ENCODE measurements around the gene WBP1L. TPM values are rescaled to one million over a fixed set of nuclear protein-coding genes. Genes with fewer than 3 reads are reported as not detected.
"Not testable (repeated sequence)": the region's sequence is repeated elsewhere in the genome, so short reads cannot be mapped to it uniquely, and the experiment has no call there.

WBP1L gene
- total RNA-seq, 2 donors from 2014 or later, result 32.3 to 42.7 TPM

DNA sequence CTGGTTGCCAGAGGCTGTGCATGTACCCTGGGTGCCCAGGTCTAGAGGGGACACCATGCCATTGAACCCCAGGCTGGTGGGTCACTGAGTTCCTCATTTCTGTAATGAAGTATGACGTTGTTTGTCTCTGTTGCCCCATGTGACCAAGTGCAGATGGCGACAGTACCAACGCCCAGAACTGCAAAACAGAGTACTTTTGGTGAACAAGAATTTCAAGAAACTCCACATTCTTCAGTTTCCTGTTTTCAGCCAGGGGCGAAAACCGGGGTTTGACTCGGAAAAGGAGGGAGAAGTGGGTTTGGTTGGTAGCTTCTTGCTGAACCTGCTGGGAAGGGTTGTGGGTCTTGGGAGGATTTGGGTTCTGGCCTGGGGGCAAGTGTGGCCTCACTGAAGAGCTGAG is 75.3 kb downstream of the WBP1L start:
- H3K9me3 ChIP-seq, result no peaks in the 10 kb centered on the region
- H3K27me3 ChIP-seq, result no peaks in the 10 kb centered on the region
- H3K4me3 ChIP-seq, result no peak overlapping the region
- DNase-seq, result no peak
- intact Hi-C loops (cut with DNase I), result no loop called here
- H3K4me1 ChIP-seq, result no peaks in the 10 kb centered on the region
- peak overlapping the region; percentile 2 for H3K27ac ChIP-seq
- no peak overlapping the region for H3K9ac ChIP-seq (ENCODE audit: low read depth in 2 of 2, low read length in 2 of 2)
- TF ChIP-seq, protein P1, sequence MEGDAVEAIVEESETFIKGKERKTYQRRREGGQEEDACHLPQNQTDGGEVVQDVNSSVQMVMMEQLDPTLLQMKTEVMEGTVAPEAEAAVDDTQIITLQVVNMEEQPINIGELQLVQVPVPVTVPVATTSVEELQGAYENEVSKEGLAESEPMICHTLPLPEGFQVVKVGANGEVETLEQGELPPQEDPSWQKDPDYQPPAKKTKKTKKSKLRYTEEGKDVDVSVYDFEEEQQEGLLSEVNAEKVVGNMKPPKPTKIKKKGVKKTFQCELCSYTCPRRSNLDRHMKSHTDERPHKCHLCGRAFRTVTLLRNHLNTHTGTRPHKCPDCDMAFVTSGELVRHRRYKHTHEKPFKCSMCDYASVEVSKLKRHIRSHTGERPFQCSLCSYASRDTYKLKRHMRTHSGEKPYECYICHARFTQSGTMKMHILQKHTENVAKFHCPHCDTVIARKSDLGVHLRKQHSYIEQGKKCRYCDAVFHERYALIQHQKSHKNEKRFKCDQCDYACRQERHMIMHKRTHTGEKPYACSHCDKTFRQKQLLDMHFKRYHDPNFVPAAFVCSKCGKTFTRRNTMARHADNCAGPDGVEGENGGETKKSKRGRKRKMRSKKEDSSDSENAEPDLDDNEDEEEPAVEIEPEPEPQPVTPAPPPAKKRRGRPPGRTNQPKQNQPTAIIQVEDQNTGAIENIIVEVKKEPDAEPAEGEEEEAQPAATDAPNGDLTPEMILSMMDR (IDR thresholded peaks at IDR 0.05), result no peak
- H3K36me3 ChIP-seq, result no peaks in the 10 kb centered on the region

DNA sequence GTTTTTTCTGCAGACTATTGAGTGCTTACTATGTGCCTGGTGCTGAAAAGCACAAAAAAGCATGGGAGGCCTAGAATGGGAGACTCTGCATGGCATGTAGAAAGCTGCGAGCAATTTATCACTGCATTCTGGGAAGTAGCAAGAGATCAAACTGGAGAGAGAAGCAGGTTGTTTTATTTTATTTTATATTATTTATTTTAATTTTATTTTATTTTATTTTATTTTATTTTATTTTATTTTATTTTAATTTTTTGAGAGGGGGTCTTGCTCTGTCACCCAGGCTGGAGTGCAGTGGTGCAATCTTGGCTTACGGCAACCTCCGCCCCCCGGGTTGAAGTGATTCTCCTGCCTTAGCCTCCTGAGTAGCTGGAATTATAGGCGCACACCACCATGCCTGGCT is 76.3 kb downstream of the WBP1L start:
- H3K36me3 ChIP-seq; DNase-seq; H3K27ac ChIP-seq; intact Hi-C loops (cut with DNase I); H3K4me3 ChIP-seq; H3K27me3 ChIP-seq; H3K9ac ChIP-seq (ENCODE audit: low read depth in 2 of 2, low read length in 2 of 2); H3K9me3 ChIP-seq; H3K4me1 ChIP-seq: not testable (repeated sequence)

DNA sequence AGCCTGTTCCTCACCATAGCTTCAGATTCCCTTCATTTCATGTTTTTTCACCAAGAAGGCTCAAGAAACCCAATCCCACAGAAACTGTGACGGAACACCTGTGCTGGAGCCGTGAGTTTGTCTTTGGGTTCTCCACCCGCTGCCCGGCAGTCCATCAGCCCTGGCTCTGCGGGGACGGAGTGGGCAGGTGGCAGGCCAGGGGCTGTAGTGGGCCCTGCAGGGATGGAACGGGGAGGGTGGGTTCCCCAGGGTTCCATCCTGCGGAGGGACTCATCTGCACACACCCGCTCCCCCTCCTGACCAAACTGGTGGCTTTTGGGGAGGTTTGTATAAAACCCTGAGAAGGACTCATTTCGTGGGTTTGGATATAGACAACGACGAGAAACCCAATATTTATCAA is 78.5 kb downstream of the WBP1L start:
- H3K27ac ChIP-seq, result no peak overlapping the region
- DNase-seq, result no peak

DNA sequence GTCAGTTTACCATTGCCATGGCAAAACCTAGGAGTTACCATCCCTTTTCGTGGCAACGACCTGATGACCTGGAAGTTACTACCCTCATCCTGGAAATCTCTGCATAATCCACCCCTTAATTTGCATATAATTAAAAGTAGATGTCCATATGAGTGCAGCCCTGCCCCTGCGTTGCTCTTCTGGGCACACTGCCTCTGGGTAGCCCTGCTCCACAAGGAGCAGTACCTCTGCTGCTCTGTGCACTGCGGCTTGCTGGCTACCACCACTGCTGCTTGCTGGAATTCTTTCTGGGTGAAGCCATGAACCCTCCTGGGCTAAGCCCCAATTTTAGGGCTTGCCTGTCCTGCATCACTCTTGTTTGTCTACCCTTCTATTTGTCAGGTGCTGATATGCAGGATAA is 80.9 kb downstream of the WBP1L start:
- Histone ChIP-seq H3K27me3 (no peaks in the 10 kb centered on the region), H3K27ac (no peak overlapping the region), H3K36me3 (no peaks in the 10 kb centered on the region), H3K4me1 (no peaks in the 10 kb centered on the region), H3K9ac (ENCODE audit: low read depth in 2 of 2, low read length in 2 of 2) (no peak overlapping the region), H3K9me3 (no peaks in the 10 kb centered on the region), H3K4me3 (no peak overlapping the region)
- TF ChIP-seq, protein P1 (IDR thresholded peaks at IDR 0.05), result no peak
- intact Hi-C loops (cut with DNase I), result no loop called here
- DNase-seq, result no peak

More for the DNA sequence above, 78.5 kb downstream of the WBP1L start:
- intact Hi-C loops (cut with DNase I), result no loop called here
- no peaks in the 10 kb centered on the region for H3K27me3 ChIP-seq
- no peaks in the 10 kb centered on the region for H3K9me3 ChIP-seq
- TF ChIP-seq, protein P1 (IDR thresholded peaks at IDR 0.05), result no peak
- no peak overlapping the region for H3K4me3 ChIP-seq
- H3K36me3 ChIP-seq, result no peaks in the 10 kb centered on the region
- H3K9ac ChIP-seq (ENCODE audit: low read depth in 2 of 2, low read length in 2 of 2), result no peak overlapping the region
- H3K4me1 ChIP-seq, result no peaks in the 10 kb centered on the region

DNA sequence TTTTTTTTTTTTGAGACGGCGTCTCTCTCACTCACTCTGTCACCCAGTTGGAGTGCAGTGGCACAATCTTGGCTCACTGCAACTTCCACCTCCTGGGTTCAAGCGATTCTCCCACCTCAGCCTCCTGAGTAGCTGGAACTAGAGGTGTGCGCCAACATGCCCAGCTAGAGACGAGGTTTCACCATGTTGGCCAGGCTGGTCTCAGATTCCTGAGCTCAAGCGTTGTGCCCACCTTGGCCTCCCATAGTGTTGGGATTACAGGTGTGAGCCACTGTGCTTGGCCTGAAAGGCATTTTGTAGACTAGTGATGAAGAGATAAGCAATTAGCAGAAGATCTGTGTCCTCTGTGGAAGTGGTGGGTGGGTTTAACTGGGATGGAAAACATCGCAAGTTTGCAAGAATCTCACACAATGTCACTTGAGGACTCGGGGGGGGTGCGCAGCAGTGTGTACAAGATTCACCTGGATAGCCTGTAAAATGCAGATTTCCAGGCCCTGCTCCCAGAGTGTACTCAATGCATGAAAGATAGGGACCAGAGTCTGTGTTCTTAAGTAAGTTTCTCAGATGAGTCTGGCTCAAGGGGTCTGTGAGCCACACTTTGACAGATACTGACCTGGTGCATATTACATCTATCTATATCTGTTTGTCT is 82.5 kb downstream of the WBP1L start:
- H3K4me3 ChIP-seq, result no peak overlapping the region
- H3K27me3 ChIP-seq, result no peaks in the 10 kb centered on the region
- no peaks in the 10 kb centered on the region for H3K9me3 ChIP-seq
- no peak overlapping the region for H3K9ac ChIP-seq (ENCODE audit: low read depth in 2 of 2, low read length in 2 of 2)
- DNase-seq, result no peak
- H3K36me3 ChIP-seq, result no peaks in the 10 kb centered on the region
- intact Hi-C loops (cut with DNase I), result no loop called here
- no peaks in the 10 kb centered on the region for H3K4me1 ChIP-seq
- TF ChIP-seq, protein P1 (IDR thresholded peaks at IDR 0.05), result no peak
- no peak overlapping the region for H3K27ac ChIP-seq

DNA sequence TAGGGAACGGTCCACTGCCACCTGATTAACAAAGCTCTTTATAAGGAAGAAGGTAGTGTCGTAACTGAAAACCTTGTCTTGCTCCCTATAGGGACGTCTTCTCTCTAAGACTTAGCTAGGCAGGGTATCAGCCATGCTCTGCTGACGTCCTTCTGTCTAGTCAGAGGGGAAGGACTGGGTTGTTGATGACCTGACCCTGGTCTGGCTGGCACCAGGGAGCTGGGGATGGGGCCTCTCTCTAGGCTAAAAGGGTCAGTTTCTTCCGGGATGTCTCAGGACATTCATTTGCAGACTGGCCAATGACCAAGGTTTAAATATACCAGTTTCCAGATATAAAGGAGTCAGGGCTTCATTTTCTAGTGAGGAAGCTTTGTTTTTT is 83.8 kb downstream of the WBP1L start:
- Histone ChIP-seq H3K9ac (ENCODE audit: low read depth in 2 of 2, low read length in 2 of 2) (no peak overlapping the region), H3K4me3 (no peak overlapping the region), H3K4me1 (no peaks in the 10 kb centered on the region), H3K27me3 (no peaks in the 10 kb centered on the region), H3K36me3 (no peaks in the 10 kb centered on the region), H3K9me3 (no peaks in the 10 kb centered on the region), H3K27ac (no peak overlapping the region)
- no peak for DNase-seq
- TF ChIP-seq, protein P1 (IDR thresholded peaks at IDR 0.05), result no peak
- intact Hi-C loops (cut with DNase I), result no loop called here
